SK-N-SH (cell line): Measurements from ENCODE around the gene SGCB.

Experiments used
- CTCF ChIP-seq: fragments of 200-600 bp; sonication (generic); IDR thresholded peaks from 2 replicates; pipeline ENCODE4 v1.6.1; 2017; ENCODE audit warnings: antibody characterized with exemption, mild to moderate bottlenecking, moderate library complexity
- POLR2AphosphoS5 ChIP-seq: IDR thresholded peaks from 2 replicates; pipeline ENCODE4 v1.6.1; 2012; ENCODE audit warnings: low read depth, low read length
- RCOR1 ChIP-seq: fragments of 150-350 bp; IDR thresholded peaks from 2 replicates; pipeline ENCODE4 v1.6.1; 2017; ENCODE audit warnings: antibody characterized with exemption, low read length
- SMC3 ChIP-seq: IDR thresholded peaks from 2 replicates; pipeline ENCODE4 v1.6.1; 2012; ENCODE audit warnings: low read depth, low read length, improper control_type of control experiment
- TAF1 ChIP-seq: IDR thresholded peaks from 2 replicates; pipeline ENCODE4 v1.6.1; 2012; ENCODE audit warnings: low read depth, mild to moderate bottlenecking, low read length, moderate library complexity, borderline replicate concordance
- ZBTB33 ChIP-seq: IDR thresholded peaks from 2 replicates; pipeline ENCODE4 v1.4.0; 2012; ENCODE audit warnings: low read depth, borderline replicate concordance

GRCh38 chr4:52005604-52006273 is 32.4 kb downstream of the SGCB start:
- TF ChIP-seq CTCF, result no peak
- TF ChIP-seq ZBTB33, result no peak
- TF ChIP-seq TAF1, result no peak
- TF ChIP-seq RCOR1, result no peak
- no peak for TF ChIP-seq POLR2AphosphoS5
- no peak for TF ChIP-seq SMC3
